Adipocyte (in vitro differentiated cells): Measurements from ENCODE around the gene ST6GALNAC3.
"Not testable (repeated sequence)": the region's sequence is repeated elsewhere in the genome, so short reads cannot be mapped to it uniquely, and the experiment has no call there.

Source experiments
- DNase-seq: peaks from one replicate; pipeline ENCODE4 v3.0.0-alpha.2; 2015; ENCODE audit warnings: low read depth
- H3K27me3 ChIP-seq: replicated peaks from 2 replicates; pipeline ENCODE4 v1.7.0; 2013; ENCODE audit warnings: mild to moderate bottlenecking, low read length, moderate library complexity; ENCODE audit not compliant: control insufficient read depth, insufficient read depth
- H3K36me3 ChIP-seq: 2 replicates; pipeline ENCODE4 v1.7.0; 2013; ENCODE audit warnings: low read length, mild to moderate bottlenecking, moderate library complexity; ENCODE audit not compliant: control insufficient read depth, insufficient read depth, severe bottlenecking
- H3K4me1 ChIP-seq: 2 replicates; pipeline ENCODE4 v1.7.0; 2013; ENCODE audit warnings: mild to moderate bottlenecking, low read length, moderate library complexity; ENCODE audit not compliant: control insufficient read depth, insufficient read depth
- H3K4me3 ChIP-seq: 2 replicates; pipeline ENCODE4 v1.7.0; 2013; ENCODE audit warnings: mild to moderate bottlenecking, low read length, moderate library complexity
- H3K9ac ChIP-seq: 2 replicates; pipeline ENCODE4 v1.7.0; 2013; ENCODE audit warnings: mild to moderate bottlenecking, low read length, moderate library complexity
- H3K9me3 ChIP-seq: 2 replicates; pipeline ENCODE4 v1.7.0; 2013; ENCODE audit warnings: mild to moderate bottlenecking, low read length, moderate library complexity; ENCODE audit not compliant: control insufficient read depth

The ST6GALNAC3 gene

GRCh38 chr1:76109404-76109803 lies 34.9 kb downstream of the ST6GALNAC3 start:
- H3K36me3 ChIP-seq: no peaks in the 10 kb centered on the region
- peaks cover 8% of the 10 kb centered on the region for H3K4me1 ChIP-seq
- no peak for DNase-seq
- H3K27me3 ChIP-seq: peaks cover 16% of the 10 kb centered on the region
- H3K9ac ChIP-seq: no peak overlapping the region
- no peak overlapping the region for H3K4me3 ChIP-seq
- H3K9me3 ChIP-seq: no peaks in the 10 kb centered on the region

- DNase-seq: no peak
- Histone ChIP-seq H3K27me3 (peaks cover 16% of the 10 kb centered on the region), H3K9ac (no peak overlapping the region), H3K9me3 (no peaks in the 10 kb centered on the region), H3K4me1 (peaks cover 8% of the 10 kb centered on the region), H3K36me3 (no peaks in the 10 kb centered on the region), H3K4me3 (no peak overlapping the region)
Measured at GRCh38 chr1:76109901-76110560, 35.5 kb downstream of the ST6GALNAC3 start.

- DNase-seq: peak; percentile 27
- Histone ChIP-seq H3K4me3 (no peak overlapping the region), H3K36me3 (no peaks in the 10 kb centered on the region), H3K27me3 (peaks cover 16% of the 10 kb centered on the region), H3K9ac (no peak overlapping the region), H3K9me3 (no peaks in the 10 kb centered on the region), H3K4me1 (peaks cover 8% of the 10 kb centered on the region)
Measured at GRCh38 chr1:76110666-76111065, 36.1 kb downstream of the ST6GALNAC3 start.

- not testable (repeated sequence) for H3K4me3 ChIP-seq, DNase-seq
Measured at GRCh38 chr1:76112321-76112720, 37.8 kb downstream of the ST6GALNAC3 start.

GRCh38 chr1:76113446-76113845 lies 38.9 kb downstream of the ST6GALNAC3 start:
- Histone ChIP-seq H3K4me1 (peaks cover 8% of the 10 kb centered on the region), H3K4me3 (no peak overlapping the region), H3K36me3 (no peaks in the 10 kb centered on the region), H3K9me3 (no peaks in the 10 kb centered on the region), H3K27me3 (peaks cover 16% of the 10 kb centered on the region), H3K9ac (no peak overlapping the region)
- no peak for DNase-seq

More at GRCh38 chr1:76112321-76112720, 37.8 kb downstream of the ST6GALNAC3 start:
- H3K4me1 ChIP-seq, H3K9ac ChIP-seq, H3K9me3 ChIP-seq, H3K36me3 ChIP-seq: not testable (repeated sequence)
- H3K27me3 ChIP-seq: peaks cover 16% of the 10 kb centered on the region

GRCh38 chr1:76115171-76115570 lies 40.6 kb downstream of the ST6GALNAC3 start:
- Histone ChIP-seq H3K36me3 (no peaks in the 10 kb centered on the region), H3K4me1 (peaks cover 8% of the 10 kb centered on the region), H3K4me3 (no peak overlapping the region), H3K9ac (no peak overlapping the region), H3K9me3 (no peaks in the 10 kb centered on the region), H3K27me3 (peaks cover 3% of the 10 kb centered on the region)
- no peak for DNase-seq

- Histone ChIP-seq H3K36me3 (no peaks in the 10 kb centered on the region), H3K4me3 (no peak overlapping the region), H3K27me3 (no peaks in the 10 kb centered on the region), H3K4me1 (no peaks in the 10 kb centered on the region), H3K9ac (no peak overlapping the region), H3K9me3 (no peaks in the 10 kb centered on the region)
- no peak for DNase-seq
Measured at GRCh38 chr1:76121850-76122249, 47.3 kb downstream of the ST6GALNAC3 start.

GRCh38 chr1:76122271-76122670 lies 47.7 kb downstream of the ST6GALNAC3 start:
- Histone ChIP-seq H3K27me3 (no peaks in the 10 kb centered on the region), H3K4me3 (no peak overlapping the region), H3K9ac (no peak overlapping the region), H3K36me3 (no peaks in the 10 kb centered on the region), H3K9me3 (no peaks in the 10 kb centered on the region), H3K4me1 (no peaks in the 10 kb centered on the region)
- DNase-seq: no peak

GRCh38 chr1:76123411-76124064 lies 49.0 kb downstream of the ST6GALNAC3 start:
- not testable (repeated sequence) for DNase-seq, H3K4me3 ChIP-seq, H3K4me1 ChIP-seq, H3K27me3 ChIP-seq, H3K9me3 ChIP-seq, H3K36me3 ChIP-seq, H3K9ac ChIP-seq

GRCh38 chr1:76124196-76124595 lies 49.6 kb downstream of the ST6GALNAC3 start:
- Histone ChIP-seq H3K4me1 (no peaks in the 10 kb centered on the region), H3K4me3 (no peak overlapping the region), H3K9ac (no peak overlapping the region), H3K36me3 (no peaks in the 10 kb centered on the region), H3K9me3 (no peaks in the 10 kb centered on the region), H3K27me3 (peaks cover 6% of the 10 kb centered on the region)
- DNase-seq: no peak

GRCh38 chr1:76125473-76126219 lies 51.1 kb downstream of the ST6GALNAC3 start:
- H3K36me3 ChIP-seq: no peaks in the 10 kb centered on the region
- no peak overlapping the region for H3K9ac ChIP-seq
- no peaks in the 10 kb centered on the region for H3K9me3 ChIP-seq
- H3K27me3 ChIP-seq: peaks cover 6% of the 10 kb centered on the region
- H3K4me3 ChIP-seq: no peak overlapping the region
- H3K4me1 ChIP-seq: no peaks in the 10 kb centered on the region
- no peak for DNase-seq
